Ovary (tissue), 9 donors: ENCODE measurements around the gene LBP. TPM values are rescaled to one million over a fixed set of nuclear protein-coding genes. Genes with fewer than 3 reads are reported as not detected.

Source experiments
- DNase-seq, 5 donors: peaks; one replicate each; pipeline ENCODE4 v3.0.0-alpha.2; 2019 to 2020
- H3K27ac ChIP-seq, 2 donors: fragments of 200-600 bp; one replicate each; pipeline versions ENCODE4 v1.5.1 to v1.8.0; 2019 to 2022
- H3K27me3 ChIP-seq: fragments of 200-600 bp; one replicate; pipeline ENCODE4 v1.8.0; 2022
- H3K36me3 ChIP-seq: fragments of 200-600 bp; sonication (generic); one replicate; pipeline ENCODE4 v1.5.1; 2019
- H3K4me1 ChIP-seq: one replicate; pipeline ENCODE4 v1.8.1; 2013; ENCODE audit warnings: mild to moderate bottlenecking, moderate library complexity; ENCODE audit not compliant: insufficient read depth
- H3K4me3 ChIP-seq: fragments of 200-600 bp; sonication (generic); one replicate; pipeline ENCODE4 v1.5.1; 2017
- H3K9me3 ChIP-seq, 2 donors: fragments of 200-600 bp in 1 of 2; sonication (generic) in 1 of 2; one replicate each; pipeline versions ENCODE4 v1.5.1 to v1.8.1; 2013 to 2019; ENCODE audit warnings: mild to moderate bottlenecking in 1 of 2, moderate library complexity in 1 of 2
- CTCF ChIP-seq, 3 donors: fragments of 450-650 bp in 2 of 3; fragments of 200-600 bp in 1 of 3; IDR thresholded peaks; one replicate each; pipeline versions ENCODE4 v1.5.1 to v1.8.0; 2016 to 2022; ENCODE audit warnings: antibody characterized with exemption in 3 of 3, mild to moderate bottlenecking in 1 of 3
- EP300 ChIP-seq: sonication (generic); formaldehyde crosslinking; IDR thresholded peaks from one replicate; pipeline ENCODE4 v1.6.1; 2017; ENCODE audit warnings: antibody characterized with exemption
- POLR2A ChIP-seq: fragments of 450-650 bp; IDR thresholded peaks from one replicate; pipeline ENCODE4 v1.6.1; 2017; ENCODE audit warnings: antibody characterized with exemption, mild to moderate bottlenecking, moderate library complexity
- WGBS, 3 donors: extraction: QIAGEN DNeasy Blood & Tissue Kit in 1 of 3; methylation state at CpG; one replicate each; pipeline versions ENCODE4 v1.1.5 to v1.1.7; 2013 to 2017; 5-methylcytosine and 5-hydroxymethylcytosine counted together
- intact Hi-C, 4 donors: fragments of 100-400 bp; cut with DNase I; formaldehyde crosslinking; loops; one replicate each; pipeline versions ENCODE4 v1.11.0 to v1.15.1; 2022 to 2023
- polyA plus RNA-seq, 2 donors: library from polyadenylated mRNA; stranded (reverse); fragments of 200-250 nt in 1 of 2; fragments of 350-450 nt in 1 of 2; fragmentation: Illumina TruSeq in 1 of 2; extraction: RNeasy Lipid Tissue Mini Kit (QIAGEN cat#74804) in 1 of 2; gene quantifications; one replicate each; pipeline ENCODE4 v1.2.3, GENCODE V29; 2013 to 2014
- total RNA-seq, 7 donors: library from RNA; depleted of rRNA in 2 of 7; stranded (reverse); fragments of >200 nt in 2 of 7; fragmentation: NEBNext Ultra II Directional in 3 of 7; extraction: Animal tissue kit (Norgen Biotek cat#: 25700) in 3 of 7; gene quantifications; one replicate each; pipeline versions ENCODE4 v1.1.0 to v1.2.4, GENCODE V29; 2016 to 2023
- donor health status: DM: no; HTN: no; CAD: no; lungs with moderate emphysema.
- donor health status: DM: no; HTN: no; CAD: no.
- donor health status: Bipolar disorder and iron deficiency.
- donor health status: DM: yes; HTN: yes; CAD: no.
- donor health status: DM: no; HTN: no; CAD: no.
- donor health status: DM: yes; HTN: yes; CAD: no.

Gene LBP
- total and polyA plus RNA-seq, 9 donors = 0.12 to 0.20 (median 0.17) TPM; not detected in 5

- Histone ChIP-seq H3K27me3 (no peaks in the 10 kb centered on the region), H3K4me3 (peak overlapping the region; percentile 6), H3K9me3 (no peaks in the 10 kb centered on the region), H3K36me3 (no peaks in the 10 kb centered on the region), H3K4me1 (peaks cover 5% of the 10 kb centered on the region), H3K27ac (no peak overlapping the region)
- intact Hi-C loops = no loop called here
- peak; percentile 71 to 81 (median 76) for DNase-seq
- 15 to 19% (median 18%) methylated on average over 16 of the region's 16 CpGs for WGBS, 3 donors
- TF ChIP-seq POLR2A (no peak), EP300 (no peak), CTCF (IDR thresholded peaks at IDR 0.05) (no peak)
These were observed 2.8 kb upstream of the LBP start for GRCh38 chr20:38343311-38344106.

GRCh38 chr20:38344107-38344701 is 2.1 kb upstream of the LBP start:
- H3K9me3 ChIP-seq = no peaks in the 10 kb centered on the region
- TF ChIP-seq EP300 = no peak
- no peak for TF ChIP-seq POLR2A
- no peak for TF ChIP-seq CTCF (IDR thresholded peaks at IDR 0.05)
- H3K4me1 ChIP-seq = peaks cover 5% of the 10 kb centered on the region
- no peak overlapping the region for H3K27ac ChIP-seq
- intact Hi-C loops = no loop called here
- no peak overlapping the region for H3K4me3 ChIP-seq
- no peak for DNase-seq
- WGBS, 3 donors = 80 to 91% (median 87%) methylated on average over 5 of the region's 5 CpGs
- no peaks in the 10 kb centered on the region for H3K36me3 ChIP-seq
- H3K27me3 ChIP-seq = no peaks in the 10 kb centered on the region

GRCh38 chr20:38345643-38346042 is 639 bp upstream of the LBP start:
- intact Hi-C loops = no loop called here
- no peak for DNase-seq
- H3K4me1 ChIP-seq = peaks cover 5% of the 10 kb centered on the region
- TF ChIP-seq EP300 (no peak), CTCF (IDR thresholded peaks at IDR 0.05) (no peak), POLR2A (no peak)
- no peaks in the 10 kb centered on the region for H3K9me3 ChIP-seq
- no peak overlapping the region for H3K4me3 ChIP-seq
- H3K27me3 ChIP-seq = no peaks in the 10 kb centered on the region
- no peaks in the 10 kb centered on the region for H3K36me3 ChIP-seq
- H3K27ac ChIP-seq = no peak overlapping the region
- 21 to 36% (median 26%) methylated on average over 2 of the region's 2 CpGs for WGBS, 3 donors

GRCh38 chr20:38346741-38347140 is 459 bp downstream of the LBP start:
- TF ChIP-seq CTCF (IDR thresholded peaks at IDR 0.05) = no peak
- no peak for TF ChIP-seq EP300
- no peak for TF ChIP-seq POLR2A
- intact Hi-C loops = no loop called here

More at GRCh38 chr20:38346741-38347140, 459 bp downstream of the LBP start:
- Histone ChIP-seq H3K27me3 (no peaks in the 10 kb centered on the region), H3K27ac (no peak overlapping the region), H3K36me3 (no peaks in the 10 kb centered on the region), H3K9me3 (no peaks in the 10 kb centered on the region), H3K4me3 (no peak overlapping the region), H3K4me1 (peaks cover 12% of the 10 kb centered on the region)
- no peak for DNase-seq
- WGBS, 3 donors = 67 to 88% (median 83%) methylated on average over 4 of the region's 4 CpGs
